K562 (cell line): ENCODE measurements around the gene PPP1R16B. TPM values are rescaled to one million over a fixed set of nuclear protein-coding genes. Genes with fewer than 3 reads are reported as not detected.
A peak's percentile ranks its signal among the peaks of the same experiment; 100 is the strongest.

ENCODE experiments used
- ATAC-seq: fragments of 200-7000 bp; cut with Tn5 transposase; 3 replicates; pipeline ENCODE4 v1.9.1; 2020; ENCODE audit warnings: moderate library complexity
- BruUV-seq: library from RNA; stranded (reverse); fragments of 400-500 nt; replicated peaks from 2 replicates; lab custom pipeline; 2021; lab: Mats Ljungman, UMichigan
- CTCF ChIA-PET: fragments of 300-600 bp; formaldehyde crosslinking; extraction: SDS; loops from one replicate; lab custom pipeline; 2021; ENCODE audit warnings: low intra/inter-chr PET ratio; lab: Yijun Ruan, JAX
- POLR2A ChIA-PET: fragments of 300-600, 350-650 bp; sonication (Branson Sonifier 250); formaldehyde crosslinking; extraction: SDS; loops from one replicate; lab custom pipeline; 2021; ENCODE audit warnings: antibody characterized with exemption, inconsistent platforms; lab: Yijun Ruan, JAX
- DNase-seq, 4 experiments: peaks; one replicate each; pipeline versions ENCODE4 v3.0.0 to v3.0.0-alpha.2; 2011 to 2018; ENCODE audit warnings: low spot score in 3 of 4, mixed read lengths in 3 of 4; ENCODE audit errors: extremely low read depth in 1 of 4
- FAIRE-seq: peaks from 2 replicates; lab custom pipeline; 2011; peaks lifted over from hg19 to GRCh38; lab: Jason Lieb, UNC
- H2AFZ ChIP-seq: 2 replicates; pipeline ENCODE4 v1.6.0; 2011; ENCODE audit warnings: low read depth, low read length, control low read depth, inconsistent platforms
- H3K27ac ChIP-seq: fragments of 200-600 bp; 3 replicates; pipeline ENCODE4 v1.8.0; 2011; ENCODE audit warnings: low read depth, mild to moderate bottlenecking, control low read depth, inconsistent platforms, low read length, moderate library complexity, mixed read lengths; ENCODE audit errors: extremely low read depth
- H3K27me3 ChIP-seq, 2 experiments: fragments of 300-600 bp in 1 of 2; 2 replicates in 1 of 2; 3 replicates in 1 of 2; pipeline versions ENCODE4 v1.6.0 to v1.8.0; 2011; ENCODE audit warnings: inconsistent platforms in 2 of 2, low read length in 2 of 2, mild to moderate bottlenecking in 1 of 2, mixed read lengths in 1 of 2, moderate library complexity in 1 of 2; ENCODE audit not compliant: control insufficient read depth in 2 of 2, insufficient read depth in 2 of 2
- H3K36me3 ChIP-seq: fragments of 300-600 bp; 3 replicates; pipeline ENCODE4 v1.8.0; 2011; ENCODE audit warnings: mild to moderate bottlenecking, low read length, inconsistent platforms; ENCODE audit not compliant: control insufficient read depth, insufficient read depth
- H3K4me1 ChIP-seq, 2 experiments: fragments of 200-600 bp in 1 of 2; replicated peaks in 1 of 2; 2 replicates in 1 of 2; 3 replicates in 1 of 2; pipeline versions ENCODE4 v1.5.1 to v1.8.0; 2011; ENCODE audit warnings: inconsistent platforms in 2 of 2, low read length in 2 of 2, mild to moderate bottlenecking in 1 of 2, mixed read lengths in 1 of 2, moderate library complexity in 1 of 2; ENCODE audit not compliant: control insufficient read depth in 2 of 2, insufficient read depth in 2 of 2
- H3K4me2 ChIP-seq: 2 replicates; pipeline ENCODE4 v1.6.1; 2011; ENCODE audit warnings: low read length, control low read depth, inconsistent platforms, mixed read lengths; ENCODE audit not compliant: insufficient read depth
- H3K4me3 ChIP-seq: fragments of 200-600 bp; sonication (generic), shearing (Covaris generic); 2 replicates; pipeline ENCODE4 v1.5.1; 2016; ENCODE audit warnings: control low read depth, inconsistent platforms
- H3K79me2 ChIP-seq: fragments of 200-600 bp; 3 replicates; pipeline ENCODE4 v1.8.0; 2011; ENCODE audit warnings: low read length, inconsistent platforms; ENCODE audit not compliant: control insufficient read depth, insufficient read depth
- H3K9ac ChIP-seq, 2 experiments: 2 replicates each; pipeline versions ENCODE4 v1.6.0 to v1.6.1; 2011; ENCODE audit warnings: low read depth in 2 of 2, low read length in 2 of 2, control low read depth in 1 of 2, inconsistent platforms in 1 of 2, mild to moderate bottlenecking in 1 of 2, mixed read lengths in 1 of 2; ENCODE audit not compliant: insufficient read depth in 1 of 2
- H3K9me1 ChIP-seq: one replicate; pipeline ENCODE4 v1.6.0; 2011; ENCODE audit warnings: inconsistent platforms, mild to moderate bottlenecking, low read length, moderate library complexity; ENCODE audit not compliant: control insufficient read depth, insufficient read depth
- H3K9me3 ChIP-seq: replicated peaks from 2 replicates; pipeline ENCODE4 v1.5.1; 2011; ENCODE audit warnings: low read depth, low read length, inconsistent platforms; ENCODE audit not compliant: control insufficient read depth, insufficient read depth
- H4K20me1 ChIP-seq: replicated peaks from 2 replicates; pipeline ENCODE4 v1.6.1; 2011; ENCODE audit warnings: low read length, inconsistent platforms, mixed read lengths; ENCODE audit not compliant: control insufficient read depth, insufficient read depth
- ADNP ChIP-seq: fragments of 200-800 bp; sonication (Bioruptor generic); IDR thresholded peaks from 2 replicates; pipeline ENCODE4 v1.6.1; 2016; ENCODE audit warnings: missing genetic modification characterization, missing compliant biosample characterization
- BCOR ChIP-seq: fragments of 450-650 bp; IDR thresholded peaks from 2 replicates; pipeline ENCODE4 v1.6.1; 2016
- BDP1 ChIP-seq: IDR thresholded peaks from 3 replicates; pipeline ENCODE4 v1.6.1; 2011; ENCODE audit not compliant: insufficient read length, insufficient read depth
- CBX1 ChIP-seq: sonication (generic); IDR thresholded peaks from 2 replicates; pipeline ENCODE4 v1.6.1; 2016; ENCODE audit warnings: antibody characterized with exemption, low read depth, mild to moderate bottlenecking
- CBX3 ChIP-seq, 2 experiments: IDR thresholded peaks; 1 replicate in 1 of 2; 2 replicates in 1 of 2; pipeline ENCODE4 v1.6.1; 2012; ENCODE audit warnings: inconsistent platforms in 2 of 2, low read length in 2 of 2, borderline replicate concordance in 1 of 2, control low read depth in 1 of 2
- CHD4 ChIP-seq: fragments of 200-600 bp; sonication (generic); IDR thresholded peaks from 3 replicates; pipeline ENCODE4 v1.6.1; 2012; ENCODE audit warnings: low read depth, mild to moderate bottlenecking, mixed read lengths, low read length, inconsistent platforms; ENCODE audit not compliant: insufficient read depth, insufficient replicate concordance, poor library complexity, severe bottlenecking
- HDAC2 ChIP-seq: fragments of 450-650 bp; IDR thresholded peaks from 2 replicates; pipeline ENCODE4 v1.6.1; 2016; ENCODE audit warnings: mild to moderate bottlenecking
- KDM1A ChIP-seq, 2 experiments: fragments of 450-650 bp; IDR thresholded peaks; 2 replicates each; pipeline ENCODE4 v1.6.1; 2016; ENCODE audit warnings: mild to moderate bottlenecking in 2 of 2
- POLR3A ChIP-seq: IDR thresholded peaks from 2 replicates; pipeline ENCODE4 v1.6.1; 2011; ENCODE audit warnings: borderline replicate concordance, mild to moderate bottlenecking, moderate library complexity; ENCODE audit not compliant: insufficient read length, insufficient read depth; ENCODE audit errors: extremely low read depth
- RBM25 ChIP-seq: fragments of 200-400 bp; formaldehyde crosslinking; IDR thresholded peaks from 2 replicates; pipeline ENCODE4 v1.6.1; 2018; ENCODE audit warnings: low read length, low read depth, moderate library complexity; ENCODE audit not compliant: severe bottlenecking
- RCOR1 ChIP-seq, 2 experiments: IDR thresholded peaks; 2 replicates each; pipeline ENCODE4 v1.6.1; 2012; ENCODE audit warnings: low read depth in 2 of 2, low read length in 2 of 2, borderline replicate concordance in 1 of 2, improper control_type of control experiment in 1 of 2
- SMARCA5 ChIP-seq: fragments of 450-650 bp; IDR thresholded peaks from 2 replicates; pipeline ENCODE4 v1.6.1; 2016
- SUPT5H ChIP-seq: fragments of 450-650 bp; IDR thresholded peaks from 2 replicates; pipeline ENCODE4 v1.6.1; 2016
- ZC3H4 ChIP-seq: sonication (generic); formaldehyde crosslinking; IDR thresholded peaks from 2 replicates; pipeline ENCODE4 v1.9.0; 2021; ENCODE audit warnings: missing genetic modification reagents, borderline replicate concordance
- ZFP36 ChIP-seq: fragments of 150-350 bp; IDR thresholded peaks from 2 replicates; pipeline ENCODE4 v1.6.1; 2018; ENCODE audit warnings: low read length, low read depth; ENCODE audit not compliant: partially characterized antibody
- WGBS: fragments of 100-300 bp; shearing (Covaris generic); methylation state at CpG from one replicate; pipeline ENCODE4 v1.1.6; 2016; ENCODE audit warnings: low coverage, mixed read lengths; ENCODE audit not compliant: insufficient coverage; ENCODE audit errors: missing lambda C conversion rate; 5-methylcytosine and 5-hydroxymethylcytosine counted together
- in situ Hi-C: fragments of 300-500 bp; cut with MboI; formaldehyde crosslinking; loops from 4 replicates; pipeline ENCODE4 v1.15.0; 2018; ENCODE audit warnings: inconsistent platforms, mixed read lengths
- intact Hi-C: fragments of 100-400 bp; cut with micrococcal nuclease; formaldehyde crosslinking; loops from 2 replicates; pipeline ENCODE4 v1.14.2; 2022
- polyA plus RNA-seq, 8 experiments: library from polyadenylated mRNA; depleted of rRNA in 4 of 8; stranded (reverse) in 5 of 8; unstranded in 3 of 8; fragments of >200 nt; fragmentation: Nextera tagmentation in 2 of 8; fragmentation: Illumina TruSeq in 1 of 8; extraction: Ambion mirVana in 2 of 8; extraction: Trizol in 1 of 8; gene quantifications; 2 replicates each; pipeline versions ENCODE4 v1.2.1 to v1.2.3, GENCODE V29; 2011 to 2014; ENCODE audit warnings: inconsistent platforms in 1 of 8, missing spikeins in 1 of 8
- total RNA-seq, 7 experiments: library from RNA; depleted of rRNA in 6 of 7; stranded (reverse); fragments of >200 nt in 6 of 7; fragmentation: Illumina TruSeq in 2 of 7; extraction: Trizol in 2 of 7; gene quantifications; 2 replicates each; pipeline versions ENCODE4 v1.2.1 to v1.2.3, GENCODE V29; 2011 to 2021; ENCODE audit warnings: low replicate concordance in 1 of 7

Gene PPP1R16B
- total and polyA plus RNA-seq, 9 of the 15 experiments (the other 6 are each of a cell fraction or from before 2014, with no cell fraction given): 1.5 to 11.5 (median 6.8) TPM

DNA sequence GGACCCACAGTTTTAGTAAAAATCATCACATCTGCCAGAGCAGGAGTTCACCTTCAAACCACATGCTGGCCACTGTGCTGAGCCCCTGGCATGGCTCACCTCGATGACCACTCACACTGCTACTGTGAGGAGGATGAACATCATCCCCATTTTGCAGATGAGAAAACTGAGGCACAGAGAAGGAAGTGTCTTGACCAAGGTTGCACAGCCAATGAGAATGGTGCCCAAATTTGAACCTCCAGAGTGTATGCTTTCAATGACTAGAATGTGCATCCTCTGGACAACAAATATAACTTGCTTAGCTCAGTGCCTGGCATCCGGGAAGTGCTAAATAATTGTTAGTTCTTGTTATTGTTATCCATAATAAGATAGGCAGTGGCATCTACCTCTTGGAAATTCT lies 83.6 kb downstream of the PPP1R16B start:
- peaks cover 10% of the 10 kb centered on the region for H4K20me1 ChIP-seq
- no peaks in the 10 kb centered on the region for H3K36me3 ChIP-seq
- no peaks in the 10 kb centered on the region for H3K9me3 ChIP-seq
- peaks cover 14 to 21% of the 10 kb centered on the region in 2 experiments for H3K4me1 ChIP-seq
- H3K27me3 ChIP-seq: no peaks in the 10 kb centered on the region
- no peak for DNase-seq
- POLR2A ChIA-PET: interaction anchor here (0.7 to 1.2 kb wide), 3 partner anchors 9 to 91 kb away, joined by 3 to 5 read pairs (median 3); no protein-coding TSS in a partner anchor
- no peak overlapping the region for H3K9ac ChIP-seq
- FAIRE-seq: no peak
- no TSS peak for BruUV-seq
- no peak for ATAC-seq
- H3K79me2 ChIP-seq: no peaks in the 10 kb centered on the region
- H2AFZ ChIP-seq: no peak overlapping the region
- CTCF ChIA-PET: no interaction called here
- TF ChIP-seq ADNP (tag) (peak; percentile 92), CBX3 (IDR thresholded peaks at IDR 0.05; ENCODE audit: borderline replicate concordance in 1 of 2, low read length in 2 of 2) (0 out of 3 replicates have a peak, but pooled peaks of 1 of the 2 experiments have one; percentile 13), CHD4 (peak; percentile 34), HDAC2 (peak; percentile 65; the same call in 1 of the 2 replicates), SUPT5H (no peak), RBM25 (peak; percentile 90), ZFP36 (peak; percentile 34), BCOR (peak; percentile 89), ZC3H4 (CRISPR knock-in tag) (no peak), BDP1 (no peak), SMARCA5 (peak; percentile 47), RCOR1 (IDR thresholded peaks at IDR 0.05; ENCODE audit: borderline replicate concordance in 1 of 2, low read depth in 2 of 2, low read length in 2 of 2) (peak in 1 of 2 experiments; percentile 70; a peak in 2 of 4 replicates), KDM1A (IDR thresholded peaks at IDR 0.05) (peak in 1 of 2 experiments; percentile 73; a peak in 1 of 4 replicates), CBX1 (0 out of 2 replicates have a peak, but pooled peaks have one; percentile 36), POLR3A (no peak)
- H3K4me3 ChIP-seq: no peak overlapping the region
- H3K9me1 ChIP-seq: peaks cover 9% of the 10 kb centered on the region
- intact Hi-C loops: no loop called here
- 51% methylated on average over 2 of the region's 2 CpGs for WGBS
- no peak overlapping the region; the same call in 1 of the 2 replicates for H3K4me2 ChIP-seq
- in situ Hi-C loops: no loop called here
- H3K27ac ChIP-seq: no peak overlapping the region
